Parathyroid adenoma (tissue), 2 donors: ENCODE data around the gene TP73.

Source experiments
- H2AFZ ChIP-seq: fragments of 300-600 bp; sonication (generic); one replicate; pipeline ENCODE4 v1.7.0; 2017; ENCODE audit warnings: antibody characterized with exemption, mild to moderate bottlenecking
- H3K27ac ChIP-seq: fragments of 300-600 bp; sonication (generic); one replicate; pipeline ENCODE4 v1.7.0; 2017
- H3K27me3 ChIP-seq: fragments of 300-600 bp; sonication (generic); one replicate; pipeline ENCODE4 v1.7.0; 2017; ENCODE audit warnings: low read length; ENCODE audit not compliant: control insufficient read depth, insufficient read depth
- H3K36me3 ChIP-seq: fragments of 300-600 bp; sonication (generic); one replicate; pipeline ENCODE4 v1.7.0; 2017; ENCODE audit warnings: low read length; ENCODE audit not compliant: control insufficient read depth, insufficient read depth
- H3K4me1 ChIP-seq: fragments of 300-600 bp; sonication (generic); one replicate; pipeline ENCODE4 v1.7.0; 2017; ENCODE audit warnings: control low read depth
- H3K4me2 ChIP-seq: fragments of 300-600 bp; sonication (generic); one replicate; pipeline ENCODE4 v1.7.0; 2017; ENCODE audit warnings: low read length
- H3K4me3 ChIP-seq: fragments of 300-600 bp; sonication (generic); one replicate; pipeline ENCODE4 v1.7.0; 2017; ENCODE audit warnings: low read depth, low read length
- H3K79me2 ChIP-seq: fragments of 300-600 bp; sonication (generic); one replicate; pipeline ENCODE4 v1.7.0; 2017; ENCODE audit warnings: control low read depth
- H3K9ac ChIP-seq: fragments of 300-600 bp; sonication (generic); one replicate; pipeline ENCODE4 v1.7.0; 2017; ENCODE audit warnings: mild to moderate bottlenecking
- H3K9me3 ChIP-seq: fragments of 300-600 bp; sonication (generic); one replicate; pipeline ENCODE4 v1.7.0; 2017; ENCODE audit warnings: low read length; ENCODE audit not compliant: control insufficient read depth
- TF ChIP-seq, protein P1 (sequence below): fragments of 300-600 bp; sonication (generic); IDR thresholded peaks from one replicate; pipeline ENCODE4 v1.7.0; 2017; ENCODE audit warnings: antibody characterized with exemption, mild to moderate bottlenecking
- donor health status: primary hyperparathyroidism.

Gene TP73

DNA sequence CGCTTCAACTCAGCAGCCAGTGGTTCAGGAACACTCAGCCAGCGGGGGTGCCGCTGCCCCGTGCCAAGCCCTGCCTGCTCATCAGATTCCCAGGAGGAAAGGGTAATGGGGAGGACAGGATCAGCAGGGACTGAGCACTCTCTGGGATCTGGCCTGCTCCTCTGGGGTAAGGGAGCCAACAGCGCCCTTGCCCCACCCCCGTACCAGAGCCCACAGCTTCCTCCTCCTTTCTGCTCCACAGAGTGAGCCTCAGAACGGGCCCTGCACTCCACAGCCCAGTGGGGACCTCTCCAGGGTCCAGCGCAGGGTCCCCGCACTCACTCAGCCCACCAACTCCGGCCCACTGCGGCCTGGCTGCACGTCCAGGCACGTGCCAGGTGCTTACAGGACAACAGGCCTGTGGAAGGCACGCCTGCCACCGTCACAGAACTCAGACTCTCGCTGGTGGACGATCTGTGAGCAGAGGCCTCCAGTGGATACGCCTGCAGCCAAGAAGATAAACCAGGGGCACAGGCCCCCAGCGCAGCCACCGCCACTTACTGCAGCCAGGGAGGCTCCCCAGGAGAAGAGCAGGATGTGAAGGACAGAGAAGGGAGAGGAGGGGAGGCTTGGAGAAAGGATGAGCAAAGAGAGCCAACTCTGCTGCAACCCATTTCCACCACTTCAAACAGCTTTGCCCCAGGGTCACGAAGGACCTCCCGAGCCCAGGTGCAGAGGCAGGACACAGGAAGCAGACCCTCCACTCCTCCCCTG lies 43.1 kb upstream of the TP73 start:
- Histone ChIP-seq H3K4me3 (no peak overlapping the region), H3K27ac (no peak overlapping the region), H3K4me1 (no peaks in the 10 kb centered on the region), H3K27me3 (no peaks in the 10 kb centered on the region), H3K79me2 (no peaks in the 10 kb centered on the region), H3K9me3 (no peaks in the 10 kb centered on the region), H3K36me3 (no peaks in the 10 kb centered on the region), H3K4me2 (no peak overlapping the region), H2AFZ (no peak overlapping the region), H3K9ac (no peak overlapping the region)
- TF ChIP-seq, protein P1, sequence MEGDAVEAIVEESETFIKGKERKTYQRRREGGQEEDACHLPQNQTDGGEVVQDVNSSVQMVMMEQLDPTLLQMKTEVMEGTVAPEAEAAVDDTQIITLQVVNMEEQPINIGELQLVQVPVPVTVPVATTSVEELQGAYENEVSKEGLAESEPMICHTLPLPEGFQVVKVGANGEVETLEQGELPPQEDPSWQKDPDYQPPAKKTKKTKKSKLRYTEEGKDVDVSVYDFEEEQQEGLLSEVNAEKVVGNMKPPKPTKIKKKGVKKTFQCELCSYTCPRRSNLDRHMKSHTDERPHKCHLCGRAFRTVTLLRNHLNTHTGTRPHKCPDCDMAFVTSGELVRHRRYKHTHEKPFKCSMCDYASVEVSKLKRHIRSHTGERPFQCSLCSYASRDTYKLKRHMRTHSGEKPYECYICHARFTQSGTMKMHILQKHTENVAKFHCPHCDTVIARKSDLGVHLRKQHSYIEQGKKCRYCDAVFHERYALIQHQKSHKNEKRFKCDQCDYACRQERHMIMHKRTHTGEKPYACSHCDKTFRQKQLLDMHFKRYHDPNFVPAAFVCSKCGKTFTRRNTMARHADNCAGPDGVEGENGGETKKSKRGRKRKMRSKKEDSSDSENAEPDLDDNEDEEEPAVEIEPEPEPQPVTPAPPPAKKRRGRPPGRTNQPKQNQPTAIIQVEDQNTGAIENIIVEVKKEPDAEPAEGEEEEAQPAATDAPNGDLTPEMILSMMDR = no peak

DNA sequence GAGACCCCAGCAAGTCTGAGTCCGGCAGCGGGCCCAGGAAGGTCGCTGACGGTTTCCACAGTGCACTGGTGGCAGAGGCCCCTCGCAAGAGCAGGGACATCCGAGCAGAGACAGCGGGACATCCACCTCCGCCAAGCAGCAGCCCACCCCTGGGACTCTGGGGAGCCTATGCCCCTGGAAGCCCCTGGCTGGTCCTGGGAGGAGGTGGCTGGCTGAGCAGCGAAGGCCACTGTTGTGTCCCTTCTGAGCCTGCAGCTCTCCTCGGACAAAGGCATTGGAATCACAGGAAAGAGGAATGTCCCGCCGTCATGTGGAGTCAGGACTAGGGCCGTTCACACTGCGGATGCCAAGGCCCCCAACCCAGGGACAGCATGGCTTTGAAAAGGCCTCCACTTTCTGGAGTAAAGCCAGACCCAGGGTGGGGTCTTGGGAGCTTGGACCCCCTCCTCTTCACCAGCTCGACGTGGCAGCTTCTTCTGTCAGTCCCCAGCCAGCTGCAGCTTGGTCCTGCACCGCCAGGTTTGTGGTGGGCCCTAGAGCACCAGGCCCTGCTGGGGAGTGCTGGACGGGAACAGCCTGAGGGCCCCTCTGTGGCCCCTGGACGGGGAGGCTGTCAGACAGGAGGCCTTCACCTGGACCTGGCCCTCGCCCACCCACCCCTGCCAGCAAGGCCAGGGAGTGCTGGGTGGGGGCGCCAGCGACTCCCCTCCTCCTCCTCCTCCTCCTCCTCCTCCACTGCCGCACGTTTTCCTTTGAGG lies 42.4 kb upstream of the TP73 start:
- Histone ChIP-seq H3K4me1 (no peaks in the 10 kb centered on the region), H3K36me3 (no peaks in the 10 kb centered on the region), H3K27me3 (no peaks in the 10 kb centered on the region), H2AFZ (no peak overlapping the region), H3K4me3 (no peak overlapping the region), H3K27ac (no peak overlapping the region), H3K9me3 (no peaks in the 10 kb centered on the region), H3K79me2 (no peaks in the 10 kb centered on the region), H3K9ac (no peak overlapping the region), H3K4me2 (no peak overlapping the region)
- TF ChIP-seq, protein P1 = no peak

DNA sequence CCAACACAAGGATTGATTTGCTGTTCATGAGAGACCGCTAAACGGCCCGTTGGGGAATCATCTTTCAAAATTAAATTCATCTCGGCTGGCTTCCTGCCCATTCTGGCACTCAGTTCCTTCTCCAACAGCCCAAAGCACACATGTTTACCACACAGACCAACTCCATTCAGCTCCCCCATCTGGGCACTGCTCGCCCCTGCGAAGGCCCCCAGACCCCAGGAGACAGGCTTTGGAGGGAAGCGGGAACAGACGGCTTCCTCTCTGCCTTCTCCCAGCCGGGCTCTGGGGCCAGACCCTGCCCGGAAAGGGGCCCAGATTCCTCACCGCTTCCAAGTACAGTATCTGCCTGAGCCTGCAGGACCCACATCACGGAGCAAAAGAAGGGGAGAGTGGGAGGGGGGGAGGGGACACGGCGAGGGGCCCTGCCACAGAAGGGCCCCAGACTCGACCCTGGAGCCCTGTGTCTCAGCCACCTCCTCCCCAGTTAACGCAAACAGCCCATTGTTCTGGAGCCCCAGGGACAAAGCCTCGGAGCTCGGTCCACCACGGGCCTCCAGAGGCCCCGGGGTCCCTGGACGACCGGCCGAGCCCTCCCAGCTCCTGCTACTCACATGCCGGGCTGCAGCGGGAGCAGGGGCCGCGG lies 41.7 kb upstream of the TP73 start:
- Histone ChIP-seq H3K9ac (no peak overlapping the region), H2AFZ (no peak overlapping the region), H3K27me3 (no peaks in the 10 kb centered on the region), H3K27ac (no peak overlapping the region), H3K9me3 (no peaks in the 10 kb centered on the region), H3K4me3 (no peak overlapping the region), H3K36me3 (no peaks in the 10 kb centered on the region), H3K4me1 (no peaks in the 10 kb centered on the region), H3K79me2 (no peaks in the 10 kb centered on the region), H3K4me2 (peak overlapping the region; percentile 51)
- TF ChIP-seq, protein P1 = no peak

DNA sequence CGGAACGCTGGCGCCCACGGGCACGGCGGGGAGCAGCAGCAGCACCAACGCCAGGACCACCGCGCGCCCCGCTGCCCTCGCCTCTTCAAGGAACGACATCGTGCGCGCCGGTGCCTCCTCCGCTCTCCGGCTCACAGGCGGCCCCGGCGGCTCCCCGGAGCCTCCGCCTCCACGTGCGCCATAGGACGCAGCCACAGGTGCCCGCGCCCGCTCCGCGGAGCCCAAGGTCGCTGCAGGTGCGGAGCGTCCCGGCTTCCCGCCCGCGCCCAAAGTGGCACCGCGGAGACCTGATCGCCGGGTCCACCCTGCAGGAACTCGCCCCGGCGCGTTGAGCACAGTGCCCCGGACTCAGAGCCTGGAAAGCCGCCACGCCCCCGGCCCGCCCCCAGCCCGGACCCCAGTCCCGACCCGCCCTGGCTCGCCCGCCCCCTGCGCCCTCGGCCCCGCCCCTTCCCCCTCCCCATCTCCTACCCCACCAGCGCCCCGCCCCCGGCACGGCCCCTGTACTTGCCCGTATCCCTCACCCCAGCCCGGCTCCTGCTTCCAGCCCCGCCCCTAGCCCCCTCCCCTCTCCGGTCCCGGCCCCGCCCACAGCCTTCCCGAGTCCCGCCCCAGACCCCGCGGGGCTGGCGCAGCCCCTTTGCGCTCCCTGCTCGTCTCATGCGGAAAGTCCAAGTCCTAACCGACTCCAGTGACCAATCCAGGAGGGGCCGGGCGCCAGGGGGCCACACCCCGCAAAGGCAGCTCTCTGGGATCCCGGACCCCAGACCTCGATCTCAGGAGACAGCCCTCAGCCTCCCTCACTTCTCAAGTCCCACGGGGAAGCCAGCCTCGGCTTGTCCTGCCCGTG lies 40.9 kb upstream of the TP73 start, which contains the start of gene MEGF6:
TSS of gene MEGF6 (minus strand) at position 339 of the 850 bp plus-strand sequence. CDS start at position 99, 240 bp downstream.
- H3K9me3 ChIP-seq = no peaks in the 10 kb centered on the region
- H2AFZ ChIP-seq = no peak within 1 kb of the TSS
- H3K4me1 ChIP-seq = no peaks in the 10 kb centered on the region
- H3K36me3 ChIP-seq = no peaks in the 10 kb centered on the region
- TF ChIP-seq, protein P1 = no peak
- no peak within 1 kb of the TSS for H3K9ac ChIP-seq
- H3K79me2 ChIP-seq = no peaks in the 10 kb centered on the region
- no peak within 1 kb of the TSS for H3K4me3 ChIP-seq
- no peaks in the 10 kb centered on the region for H3K27me3 ChIP-seq
- peak within 1 kb of the TSS; percentile 51 for H3K4me2 ChIP-seq
- H3K27ac ChIP-seq = no peak within 1 kb of the TSS
